Mammary epithelial cell (primary cell): ENCODE data around the gene INCENP.

ENCODE experiments used
- EZH2 ChIP-seq: IDR thresholded peaks from 2 replicates; pipeline ENCODE4 v1.6.1; 2012; ENCODE audit warnings: low read length, inconsistent platforms, borderline replicate concordance
- TF ChIP-seq, protein P1 (sequence below), 2 donors: IDR thresholded peaks in 1 of 2; conservative IDR thresholded peaks in 1 of 2; 2 replicates each; pipeline ENCODE4 v1.5.1; 2011 to 2012; ENCODE audit warnings: inconsistent platforms in 2 of 2, low read length in 2 of 2, mild to moderate bottlenecking in 2 of 2, control low read depth in 1 of 2, low read depth in 1 of 2; ENCODE audit not compliant: insufficient read depth in 1 of 2; ENCODE audit errors: extremely low read depth in 1 of 2

GRCh38 chr11:62139526-62140303 lies 15.9 kb downstream of the INCENP start:
- TF ChIP-seq, protein P1, sequence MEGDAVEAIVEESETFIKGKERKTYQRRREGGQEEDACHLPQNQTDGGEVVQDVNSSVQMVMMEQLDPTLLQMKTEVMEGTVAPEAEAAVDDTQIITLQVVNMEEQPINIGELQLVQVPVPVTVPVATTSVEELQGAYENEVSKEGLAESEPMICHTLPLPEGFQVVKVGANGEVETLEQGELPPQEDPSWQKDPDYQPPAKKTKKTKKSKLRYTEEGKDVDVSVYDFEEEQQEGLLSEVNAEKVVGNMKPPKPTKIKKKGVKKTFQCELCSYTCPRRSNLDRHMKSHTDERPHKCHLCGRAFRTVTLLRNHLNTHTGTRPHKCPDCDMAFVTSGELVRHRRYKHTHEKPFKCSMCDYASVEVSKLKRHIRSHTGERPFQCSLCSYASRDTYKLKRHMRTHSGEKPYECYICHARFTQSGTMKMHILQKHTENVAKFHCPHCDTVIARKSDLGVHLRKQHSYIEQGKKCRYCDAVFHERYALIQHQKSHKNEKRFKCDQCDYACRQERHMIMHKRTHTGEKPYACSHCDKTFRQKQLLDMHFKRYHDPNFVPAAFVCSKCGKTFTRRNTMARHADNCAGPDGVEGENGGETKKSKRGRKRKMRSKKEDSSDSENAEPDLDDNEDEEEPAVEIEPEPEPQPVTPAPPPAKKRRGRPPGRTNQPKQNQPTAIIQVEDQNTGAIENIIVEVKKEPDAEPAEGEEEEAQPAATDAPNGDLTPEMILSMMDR (conservative IDR thresholded peaks at IDR 0.05 in 1 of 2, IDR thresholded peaks at IDR 0.05 in 1 of 2; ENCODE audit: extremely low read depth in 1 of 2, insufficient read depth in 1 of 2, low read depth in 1 of 2, low read length in 2 of 2), result no peak
- TF ChIP-seq EZH2, result no peak
